Retinal pigment epithelial cell (primary cell): ENCODE results near the gene ARHGEF3.
A peak's percentile ranks its signal among the peaks of the same experiment; 100 is the strongest.

Experiments used
- DNase-seq: peaks from one replicate; pipeline ENCODE4 v3.0.0-alpha.2; 2010; ENCODE audit warnings: low read depth
- H3K4me3 ChIP-seq: 2 replicates; pipeline ENCODE4 v1.5.1; 2011; ENCODE audit warnings: mild to moderate bottlenecking, low read length, control low read depth, moderate library complexity
- TF ChIP-seq, protein P1 (sequence below): conservative IDR thresholded peaks from 2 replicates; pipeline ENCODE4 v1.5.1; 2011; ENCODE audit warnings: low read depth, low read length, control low read depth, inconsistent platforms

ARHGEF3 gene

DNA sequence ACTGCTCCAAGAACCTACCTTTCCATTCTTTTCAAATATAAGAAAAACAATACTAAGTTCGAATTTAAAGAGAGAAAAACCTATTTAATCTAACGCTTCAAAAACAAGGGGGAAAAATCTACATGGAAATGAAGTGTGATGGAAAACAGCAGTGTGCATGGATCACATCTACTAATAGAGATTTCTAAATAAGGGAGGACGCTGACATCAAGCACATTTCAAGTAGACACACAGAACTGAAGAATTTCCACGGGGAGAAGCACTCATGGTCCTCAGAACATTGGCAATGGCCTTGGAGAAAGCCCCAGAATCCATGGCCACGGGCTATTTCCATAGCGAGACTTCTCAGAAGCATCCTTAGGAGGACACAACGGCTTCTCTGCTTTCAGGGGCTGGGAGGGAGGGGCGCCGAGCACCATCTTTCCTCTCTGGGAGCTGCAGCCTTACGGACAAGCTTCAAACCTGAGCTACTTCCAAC, 119.7 kb downstream of the ARHGEF3 start:
- peak overlapping the region; percentile 79 for H3K4me3 ChIP-seq
- TF ChIP-seq, protein P1, sequence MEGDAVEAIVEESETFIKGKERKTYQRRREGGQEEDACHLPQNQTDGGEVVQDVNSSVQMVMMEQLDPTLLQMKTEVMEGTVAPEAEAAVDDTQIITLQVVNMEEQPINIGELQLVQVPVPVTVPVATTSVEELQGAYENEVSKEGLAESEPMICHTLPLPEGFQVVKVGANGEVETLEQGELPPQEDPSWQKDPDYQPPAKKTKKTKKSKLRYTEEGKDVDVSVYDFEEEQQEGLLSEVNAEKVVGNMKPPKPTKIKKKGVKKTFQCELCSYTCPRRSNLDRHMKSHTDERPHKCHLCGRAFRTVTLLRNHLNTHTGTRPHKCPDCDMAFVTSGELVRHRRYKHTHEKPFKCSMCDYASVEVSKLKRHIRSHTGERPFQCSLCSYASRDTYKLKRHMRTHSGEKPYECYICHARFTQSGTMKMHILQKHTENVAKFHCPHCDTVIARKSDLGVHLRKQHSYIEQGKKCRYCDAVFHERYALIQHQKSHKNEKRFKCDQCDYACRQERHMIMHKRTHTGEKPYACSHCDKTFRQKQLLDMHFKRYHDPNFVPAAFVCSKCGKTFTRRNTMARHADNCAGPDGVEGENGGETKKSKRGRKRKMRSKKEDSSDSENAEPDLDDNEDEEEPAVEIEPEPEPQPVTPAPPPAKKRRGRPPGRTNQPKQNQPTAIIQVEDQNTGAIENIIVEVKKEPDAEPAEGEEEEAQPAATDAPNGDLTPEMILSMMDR, result no peak
- DNase-seq, result no peak

DNA sequence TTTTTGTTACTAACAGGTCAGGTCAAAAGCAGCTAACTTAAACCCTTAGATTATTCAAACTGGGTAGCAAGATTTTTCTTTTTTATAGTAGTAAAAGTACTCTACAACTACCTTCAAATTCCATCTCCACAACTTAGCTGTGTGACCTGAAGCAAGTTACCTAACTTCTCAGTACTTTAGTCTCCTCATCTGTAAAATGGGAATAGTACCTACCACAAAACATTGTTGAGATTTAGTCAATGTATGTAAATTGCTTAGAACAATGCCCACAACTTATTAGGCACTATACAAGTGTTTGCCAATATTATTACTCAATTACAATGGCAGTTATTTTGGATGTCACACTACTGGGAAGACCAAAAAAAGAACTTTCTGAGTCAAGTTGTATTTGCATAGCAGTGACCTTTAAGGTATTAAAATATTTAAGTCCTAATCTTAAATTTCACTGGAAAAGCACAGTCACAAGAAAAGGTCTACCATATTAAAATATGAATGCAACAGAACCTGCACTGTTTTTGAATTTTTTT, 121.6 kb downstream of the ARHGEF3 start:
- DNase-seq, result no peak
- no peak overlapping the region for H3K4me3 ChIP-seq
- TF ChIP-seq, protein P1, result no peak
